ENCODE results near the gene CLECL1.
"Not testable (repeated sequence)": the region's sequence is repeated elsewhere in the genome, so short reads cannot be mapped to it uniquely, and the experiment has no call there.

The CLECL1 gene

GRCh38 chr12:9751204-9752144 lies 18.6 kb upstream of the CLECL1 start:
- peak; percentile 42 for DNase-seq

GRCh38 chr12:9750276-9751203 lies 17.6 kb upstream of the CLECL1 start:
- peak; percentile 51 for DNase-seq

GRCh38 chr12:9749640-9750039 lies 16.7 kb upstream of the CLECL1 start:
- DNase-seq, result no peak

GRCh38 chr12:9745199-9745598 lies 12.3 kb upstream of the CLECL1 start:
- no peak for DNase-seq

GRCh38 chr12:9742661-9743060 lies 9.8 kb upstream of the CLECL1 start:
- DNase-seq, result no peak

- DNase-seq, result no peak
Measured at GRCh38 chr12:9741726-9742125, 8.8 kb upstream of the CLECL1 start.

GRCh38 chr12:9740106-9740750 lies 7.3 kb upstream of the CLECL1 start:
- DNase-seq, result no peak

- not testable (repeated sequence) for DNase-seq
Measured at GRCh38 chr12:9739404-9740105, 6.7 kb upstream of the CLECL1 start.

GRCh38 chr12:9738905-9739304 lies 6.0 kb upstream of the CLECL1 start:
- DNase-seq, result not testable (repeated sequence)

- no peak for DNase-seq
Measured at GRCh38 chr12:9736936-9737705, 4.2 kb upstream of the CLECL1 start.

- DNase-seq, result no peak
Measured at GRCh38 chr12:9735601-9736000, 2.7 kb upstream of the CLECL1 start.

- DNase-seq, result no peak
Measured at GRCh38 chr12:9731797-9732196, 1.1 kb downstream of the CLECL1 start.

- DNase-seq, result no peak
Measured at GRCh38 chr12:9731393-9731792, 1.5 kb downstream of the CLECL1 start.

GRCh38 chr12:9730591-9730990 lies 2.3 kb downstream of the CLECL1 start:
- DNase-seq, result no peak

GRCh38 chr12:9730011-9730410 lies 2.9 kb downstream of the CLECL1 start:
- DNase-seq, result no peak

- DNase-seq, result no peak
Measured at GRCh38 chr12:9729082-9729481, 3.8 kb downstream of the CLECL1 start.

- DNase-seq, result no peak
Measured at GRCh38 chr12:9727813-9728212, 5.1 kb downstream of the CLECL1 start.

GRCh38 chr12:9725213-9725870 lies 7.6 kb downstream of the CLECL1 start:
- no peak for DNase-seq

GRCh38 chr12:9724023-9724422 lies 8.9 kb downstream of the CLECL1 start:
- no peak for DNase-seq

GRCh38 chr12:9721394-9722092 lies 11.4 kb downstream of the CLECL1 start:
- no peak for DNase-seq

Measured in NCI-H1694 (cell line).